ENCODE results near the gene PRR5L.

The PRR5L gene

GRCh38 chr11:36500315-36500721 lies 204.2 kb downstream of the PRR5L start:
- Histone ChIP-seq H3K4me1 (ENCODE audit: control insufficient read depth, insufficient read depth, low read length) (no peaks in the 10 kb centered on the region), H3K27ac (ENCODE audit: extremely low read depth, low read depth, low read length) (no peak overlapping the region), H3K4me3 (ENCODE audit: low read depth, low read length) (no peak overlapping the region), H3K9me3 (ENCODE audit: control insufficient read depth, insufficient read depth, low read depth, low read length) (no peaks in the 10 kb centered on the region), H3K36me3 (ENCODE audit: control insufficient read depth in 2 of 2, insufficient read depth in 1 of 2, low read length in 2 of 2) (peaks cover 7 to 42% of the 10 kb centered on the region in 2 experiments)
- POLR2A ChIA-PET: interaction anchor here (0.5 to 2.9 kb wide), 2 partner anchors 10 to 19 kb away, joined by 5 to 12 read pairs; partner anchors contain the start of gene TRAF6
- CTCF ChIA-PET: interaction anchor here (0.7 to 4.9 kb wide), 4 partner anchors 11 to 246 kb away, joined by 3 to 23 read pairs (median 12); partner anchors contain the start of gene TRAF6
- TF ChIP-seq ZNF223 (tag by site-specific recombination; IDR thresholded peaks at IDR 0.05) (no peak), ZNF658 (tag by site-specific recombination; IDR thresholded peaks at IDR 0.05) (no peak), ZNF510 (tag by site-specific recombination; IDR thresholded peaks at IDR 0.05; ENCODE audit: insufficient replicate concordance) (no peak), KLF9 (tag by site-specific recombination; IDR thresholded peaks at IDR 0.05; ENCODE audit: low read depth) (no peak), ZNF843 (tag by site-specific recombination; IDR thresholded peaks at IDR 0.05) (no peak), ZNF837 (tag by site-specific recombination; IDR thresholded peaks at IDR 0.05) (no peak), ZNF629 (tag by site-specific recombination; IDR thresholded peaks at IDR 0.05) (peak; percentile 61), ZNF114 (tag by site-specific recombination; IDR thresholded peaks at IDR 0.05) (no peak), KLF1 (tag by site-specific recombination; IDR thresholded peaks at IDR 0.05) (no peak), ZNF2 (tag by site-specific recombination; IDR thresholded peaks at IDR 0.05) (no peak), ZNF184 (tag by site-specific recombination; IDR thresholded peaks at IDR 0.05) (no peak), ZNF704 (tag by site-specific recombination; IDR thresholded peaks at IDR 0.05) (no peak), WT1 (tag by site-specific recombination; IDR thresholded peaks at IDR 0.05) (0 out of 2 replicates have a peak, but pooled peaks have one; percentile 15), MZF1 (tag by site-specific recombination; IDR thresholded peaks at IDR 0.05; ENCODE audit: borderline replicate concordance) (no peak), ZNF280D (tag by site-specific recombination; IDR thresholded peaks at IDR 0.05) (no peak), GLI4 (tag by site-specific recombination; IDR thresholded peaks at IDR 0.05) (no peak), ZNF157 (tag by site-specific recombination; IDR thresholded peaks at IDR 0.05) (no peak), ZNF23 (tag by site-specific recombination; IDR thresholded peaks at IDR 0.05; ENCODE audit: borderline replicate concordance) (no peak), ZBTB11 (tag by site-specific recombination; conservative IDR thresholded peaks at IDR 0.05; ENCODE audit: low read depth) (peak; percentile 38), KLF8 (tag by site-specific recombination; IDR thresholded peaks at IDR 0.05) (no peak), ZNF391 (tag by site-specific recombination; IDR thresholded peaks at IDR 0.05; ENCODE audit: borderline replicate concordance, low read depth) (no peak), YY2 (tag by site-specific recombination; IDR thresholded peaks at IDR 0.05) (no peak), PRDM1 (tag by site-specific recombination; IDR thresholded peaks at IDR 0.05) (peak; percentile 41; the same call in 1 of the 2 replicates), ZBTB48 (tag by site-specific recombination; IDR thresholded peaks at IDR 0.05) (no peak), ZNF155 (tag by site-specific recombination; IDR thresholded peaks at IDR 0.05) (no peak)
- TF ChIP-seq, protein P1, sequence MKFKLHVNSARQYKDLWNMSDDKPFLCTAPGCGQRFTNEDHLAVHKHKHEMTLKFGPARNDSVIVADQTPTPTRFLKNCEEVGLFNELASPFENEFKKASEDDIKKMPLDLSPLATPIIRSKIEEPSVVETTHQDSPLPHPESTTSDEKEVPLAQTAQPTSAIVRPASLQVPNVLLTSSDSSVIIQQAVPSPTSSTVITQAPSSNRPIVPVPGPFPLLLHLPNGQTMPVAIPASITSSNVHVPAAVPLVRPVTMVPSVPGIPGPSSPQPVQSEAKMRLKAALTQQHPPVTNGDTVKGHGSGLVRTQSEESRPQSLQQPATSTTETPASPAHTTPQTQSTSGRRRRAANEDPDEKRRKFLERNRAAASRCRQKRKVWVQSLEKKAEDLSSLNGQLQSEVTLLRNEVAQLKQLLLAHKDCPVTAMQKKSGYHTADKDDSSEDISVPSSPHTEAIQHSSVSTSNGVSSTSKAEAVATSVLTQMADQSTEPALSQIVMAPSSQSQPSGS (tag by site-specific recombination; IDR thresholded peaks at IDR 0.05; ENCODE audit: low read depth): peak; percentile 92
- TF ChIP-seq, protein P2, sequence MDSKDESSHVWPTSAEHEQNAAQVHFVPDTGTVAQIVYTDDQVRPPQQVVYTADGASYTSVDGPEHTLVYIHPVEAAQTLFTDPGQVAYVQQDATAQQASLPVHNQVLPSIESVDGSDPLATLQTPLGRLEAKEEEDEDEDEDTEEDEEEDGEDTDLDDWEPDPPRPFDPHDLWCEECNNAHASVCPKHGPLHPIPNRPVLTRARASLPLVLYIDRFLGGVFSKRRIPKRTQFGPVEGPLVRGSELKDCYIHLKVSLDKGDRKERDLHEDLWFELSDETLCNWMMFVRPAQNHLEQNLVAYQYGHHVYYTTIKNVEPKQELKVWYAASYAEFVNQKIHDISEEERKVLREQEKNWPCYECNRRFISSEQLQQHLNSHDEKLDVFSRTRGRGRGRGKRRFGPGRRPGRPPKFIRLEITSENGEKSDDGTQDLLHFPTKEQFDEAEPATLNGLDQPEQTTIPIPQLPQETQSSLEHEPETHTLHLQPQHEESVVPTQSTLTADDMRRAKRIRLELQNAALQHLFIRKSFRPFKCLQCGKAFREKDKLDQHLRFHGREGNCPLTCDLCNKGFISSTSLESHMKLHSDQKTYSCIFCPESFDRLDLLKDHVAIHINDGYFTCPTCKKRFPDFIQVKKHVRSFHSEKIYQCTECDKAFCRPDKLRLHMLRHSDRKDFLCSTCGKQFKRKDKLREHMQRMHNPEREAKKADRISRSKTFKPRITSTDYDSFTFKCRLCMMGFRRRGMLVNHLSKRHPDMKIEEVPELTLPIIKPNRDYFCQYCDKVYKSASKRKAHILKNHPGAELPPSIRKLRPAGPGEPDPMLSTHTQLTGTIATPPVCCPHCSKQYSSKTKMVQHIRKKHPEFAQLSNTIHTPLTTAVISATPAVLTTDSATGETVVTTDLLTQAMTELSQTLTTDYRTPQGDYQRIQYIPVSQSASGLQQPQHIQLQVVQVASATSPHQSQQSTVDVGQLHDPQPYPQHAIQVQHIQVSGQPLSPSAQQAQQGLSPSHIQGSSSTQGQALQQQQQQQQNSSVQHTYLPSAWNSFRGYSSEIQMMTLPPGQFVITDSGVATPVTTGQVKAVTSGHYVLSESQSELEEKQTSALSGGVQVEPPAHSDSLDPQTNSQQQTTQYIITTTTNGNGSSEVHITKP (tag by site-specific recombination; IDR thresholded peaks at IDR 0.05): peak; percentile 81

Measured in HEK293 (cell line).